ENCODE data around the gene DBR1. TPM values are rescaled to one million over a fixed set of nuclear protein-coding genes. Genes with fewer than 3 reads are reported as not detected.
A peak's percentile ranks its signal among the peaks of the same experiment; 100 is the strongest.

Gene DBR1
- total and polyA plus RNA-seq, 2 experiments from 2014 or later, result 12.3 to 16.9 TPM

DNA sequence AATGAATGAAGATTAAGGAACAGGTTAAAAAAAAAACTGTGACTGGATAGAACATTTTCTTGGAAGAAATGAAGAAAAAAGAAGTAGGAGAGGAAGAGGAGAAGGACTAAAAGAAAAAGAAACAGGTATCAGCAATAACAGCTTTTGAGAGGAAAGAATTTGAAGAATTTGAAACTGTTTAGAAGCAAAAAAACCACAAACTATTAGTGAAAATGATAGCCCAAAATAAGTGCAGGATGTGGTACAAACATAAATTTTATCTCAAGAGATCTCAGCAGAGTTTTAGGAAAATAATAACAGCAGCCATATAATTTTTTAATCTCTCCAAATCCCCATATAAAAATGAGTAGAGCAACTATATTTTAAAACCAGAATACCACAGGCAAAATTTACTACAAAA is 33.8 kb downstream of the DBR1 start:
- Histone ChIP-seq H3K27ac (no peak overlapping the region), H3K4me1 (ENCODE audit: insufficient read depth) (no peaks in the 10 kb centered on the region), H3K9me2 (ENCODE audit: insufficient read depth) (no peaks in the 10 kb centered on the region), H2AFZ (peak overlapping the region; percentile 25), H3F3A (ENCODE audit: insufficient read depth) (no peaks in the 10 kb centered on the region), H3K79me2 (ENCODE audit: insufficient read depth) (no peaks in the 10 kb centered on the region), H3K27me3 (replicated peaks; ENCODE audit: insufficient read depth) (no peaks in the 10 kb centered on the region), H3K9me3 (ENCODE audit: low read depth) (no peaks in the 10 kb centered on the region), H3K9ac (no peak overlapping the region), H3K4me3 (no peak overlapping the region), H3K4me2 (ENCODE audit: unreplicated experiment) (no peak overlapping the region), H3K36me3 (ENCODE audit: low read depth) (no peaks in the 10 kb centered on the region), H4K20me1 (ENCODE audit: insufficient read depth) (no peaks in the 10 kb centered on the region)
- TF ChIP-seq EZH2 (IDR thresholded peaks at IDR 0.05; ENCODE audit: insufficient read depth, poor library complexity, severe bottlenecking), result no peak
- no peak for TF ChIP-seq EZH2phosphoT487 (IDR thresholded peaks at IDR 0.05; ENCODE audit: insufficient read depth, low read depth)
- in situ Hi-C loops (cut with MboI), result no loop called here
- no peak for DNase-seq

DNA sequence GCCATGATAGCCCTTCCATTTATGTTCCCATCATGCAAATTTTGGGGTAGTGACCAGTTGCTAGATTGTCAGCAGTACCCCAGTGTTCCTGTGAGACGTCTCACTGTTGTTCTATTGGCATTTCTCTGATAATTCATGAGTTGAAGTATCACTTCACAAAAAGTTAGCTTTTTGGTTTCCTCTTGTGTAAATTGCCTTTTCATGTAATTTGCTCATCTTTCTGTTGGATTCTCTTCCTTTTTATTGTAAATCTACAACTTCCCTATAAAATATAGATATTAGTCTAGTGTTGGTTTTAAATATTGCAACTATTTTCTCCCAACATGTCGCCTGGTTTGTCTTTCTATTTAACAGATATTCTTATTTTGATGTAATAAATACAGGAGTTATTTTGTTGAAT is 35.0 kb downstream of the DBR1 start:
- Histone ChIP-seq H3K9ac (no peak overlapping the region), H3K27me3 (replicated peaks; ENCODE audit: insufficient read depth) (no peaks in the 10 kb centered on the region), H3K27ac (no peak overlapping the region), H3K9me2 (ENCODE audit: insufficient read depth) (no peaks in the 10 kb centered on the region), H2AFZ (no peak overlapping the region), H3K36me3 (ENCODE audit: low read depth) (no peaks in the 10 kb centered on the region), H3K4me1 (ENCODE audit: insufficient read depth) (no peaks in the 10 kb centered on the region), H3K4me3 (no peak overlapping the region), H3K79me2 (ENCODE audit: insufficient read depth) (no peaks in the 10 kb centered on the region), H4K20me1 (ENCODE audit: insufficient read depth) (no peaks in the 10 kb centered on the region), H3K4me2 (ENCODE audit: unreplicated experiment) (no peak overlapping the region), H3F3A (ENCODE audit: insufficient read depth) (no peaks in the 10 kb centered on the region), H3K9me3 (ENCODE audit: low read depth) (no peaks in the 10 kb centered on the region)
- TF ChIP-seq EZH2 (IDR thresholded peaks at IDR 0.05; ENCODE audit: insufficient read depth, poor library complexity, severe bottlenecking) (no peak), EZH2phosphoT487 (IDR thresholded peaks at IDR 0.05; ENCODE audit: insufficient read depth, low read depth) (no peak)
- no peak for DNase-seq
- in situ Hi-C loops (cut with MboI), result no loop called here
- WGBS, 2 experiments (ENCODE audit: low coverage in 1 of 2, low lambda C conversion rate in 2 of 2, missing lambda C conversion rate in 2 of 2), result 32 to 39% methylated on average over 2 of the region's 2 CpGs

DNA sequence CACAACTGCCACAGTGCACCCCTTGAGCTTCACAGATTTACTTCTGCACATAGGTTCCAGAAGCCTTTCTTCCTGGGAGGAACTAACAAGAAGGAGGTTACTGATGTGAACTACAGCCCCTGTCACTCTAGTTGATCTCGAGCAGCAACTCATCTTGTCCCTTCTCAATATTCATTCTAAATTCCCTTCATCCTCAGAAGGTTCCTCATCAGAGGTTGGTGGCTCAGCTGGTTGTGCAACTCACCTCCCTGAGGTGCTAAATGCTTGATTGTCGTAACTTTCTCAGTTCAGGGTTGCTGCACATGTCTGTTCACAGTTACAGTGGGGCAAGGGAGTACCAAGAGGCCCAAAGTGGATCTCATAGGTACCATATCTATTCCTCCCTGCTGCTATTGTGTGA is 36.9 kb downstream of the DBR1 start:
- in situ Hi-C loops (cut with MboI), result no loop called here
- H3K79me2 ChIP-seq (ENCODE audit: insufficient read depth), result no peaks in the 10 kb centered on the region
- no peaks in the 10 kb centered on the region for H3K4me1 ChIP-seq (ENCODE audit: insufficient read depth)
- H3K4me3 ChIP-seq, result no peak overlapping the region
- 69 to 80% methylated on average over 2 of the region's 2 CpGs for WGBS, 2 experiments (ENCODE audit: low coverage in 1 of 2, low lambda C conversion rate in 2 of 2, missing lambda C conversion rate in 2 of 2)
- H3K27me3 ChIP-seq (replicated peaks; ENCODE audit: insufficient read depth), result no peaks in the 10 kb centered on the region
- no peak overlapping the region for H3K9ac ChIP-seq
- H3K4me2 ChIP-seq (ENCODE audit: unreplicated experiment), result no peak overlapping the region
- H3K36me3 ChIP-seq (ENCODE audit: low read depth), result no peaks in the 10 kb centered on the region
- H3K27ac ChIP-seq, result no peak overlapping the region
- H3F3A ChIP-seq (ENCODE audit: insufficient read depth), result no peaks in the 10 kb centered on the region
- H3K9me3 ChIP-seq (ENCODE audit: low read depth), result no peaks in the 10 kb centered on the region
- DNase-seq, result no peak
- TF ChIP-seq EZH2phosphoT487 (IDR thresholded peaks at IDR 0.05; ENCODE audit: insufficient read depth, low read depth), result no peak
- no peak for TF ChIP-seq EZH2 (IDR thresholded peaks at IDR 0.05; ENCODE audit: insufficient read depth, poor library complexity, severe bottlenecking)
- no peaks in the 10 kb centered on the region for H3K9me2 ChIP-seq (ENCODE audit: insufficient read depth)
- no peaks in the 10 kb centered on the region for H4K20me1 ChIP-seq (ENCODE audit: insufficient read depth)
- no peak overlapping the region for H2AFZ ChIP-seq

DNA sequence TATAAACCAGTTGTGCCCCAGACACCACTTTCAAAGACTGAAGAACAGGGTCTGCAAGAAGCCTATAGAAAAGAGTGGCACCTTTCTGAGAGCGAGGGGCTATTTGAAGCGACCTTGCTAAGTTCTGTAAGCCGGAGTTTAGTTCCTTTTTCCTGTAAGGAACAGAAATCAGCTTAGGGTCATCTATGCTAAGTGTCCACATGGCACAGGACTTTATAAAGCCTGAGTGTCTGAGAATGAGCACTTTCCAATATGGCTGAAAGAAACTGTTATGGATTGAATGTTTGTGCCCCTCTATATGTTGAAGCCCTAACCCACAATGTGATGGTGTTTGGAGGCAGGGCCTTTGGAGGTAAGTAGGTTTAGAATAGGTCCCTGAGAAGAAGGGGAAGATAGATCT is 38.5 kb downstream of the DBR1 start:
- Histone ChIP-seq H3K9me3 (ENCODE audit: low read depth) (no peaks in the 10 kb centered on the region), H3K27me3 (replicated peaks; ENCODE audit: insufficient read depth) (no peaks in the 10 kb centered on the region), H3K4me3 (no peak overlapping the region), H3K79me2 (ENCODE audit: insufficient read depth) (no peaks in the 10 kb centered on the region), H3K36me3 (ENCODE audit: low read depth) (no peaks in the 10 kb centered on the region), H3K4me1 (ENCODE audit: insufficient read depth) (no peaks in the 10 kb centered on the region), H3K4me2 (ENCODE audit: unreplicated experiment) (no peak overlapping the region), H4K20me1 (ENCODE audit: insufficient read depth) (no peaks in the 10 kb centered on the region), H3K27ac (no peak overlapping the region), H3K9me2 (ENCODE audit: insufficient read depth) (no peaks in the 10 kb centered on the region), H3K9ac (no peak overlapping the region), H3F3A (ENCODE audit: insufficient read depth) (no peaks in the 10 kb centered on the region), H2AFZ (no peak overlapping the region)
- no peak for TF ChIP-seq EZH2 (IDR thresholded peaks at IDR 0.05; ENCODE audit: insufficient read depth, poor library complexity, severe bottlenecking)
- TF ChIP-seq EZH2phosphoT487 (IDR thresholded peaks at IDR 0.05; ENCODE audit: insufficient read depth, low read depth), result no peak
- WGBS, 2 experiments (ENCODE audit: low coverage in 1 of 2, low lambda C conversion rate in 2 of 2, missing lambda C conversion rate in 2 of 2), result 84 to 91% methylated on average over 3 of the region's 3 CpGs
- no peak for DNase-seq
- in situ Hi-C loops (cut with MboI), result no loop called here

DNA sequence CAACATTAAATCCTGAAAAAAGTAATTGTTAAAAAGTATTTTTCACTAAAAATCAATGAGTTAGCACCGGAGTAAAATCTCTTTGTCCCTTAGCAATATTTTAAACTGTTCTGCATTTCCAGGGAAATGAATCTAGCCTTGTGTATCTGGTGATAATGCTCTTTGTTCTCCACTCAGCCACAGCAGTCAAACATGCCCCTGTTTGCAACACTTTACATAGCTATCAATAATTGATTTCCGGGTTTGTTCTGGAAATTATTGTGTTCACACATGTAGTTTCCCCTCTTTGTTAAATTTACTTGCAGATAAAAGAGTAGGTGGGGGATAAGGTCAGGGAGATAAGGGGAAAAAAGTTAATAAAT is 38.9 kb downstream of the DBR1 start:
- WGBS, 2 experiments (ENCODE audit: low coverage in 1 of 2, low lambda C conversion rate in 2 of 2, missing lambda C conversion rate in 2 of 2), result 51 to 57% methylated on average over 2 of the region's 2 CpGs
- no peak overlapping the region for H3K4me2 ChIP-seq (ENCODE audit: unreplicated experiment)
- H3K27me3 ChIP-seq (replicated peaks; ENCODE audit: insufficient read depth), result no peaks in the 10 kb centered on the region
- H3K79me2 ChIP-seq (ENCODE audit: insufficient read depth), result no peaks in the 10 kb centered on the region
- no peak overlapping the region for H3K4me3 ChIP-seq
- in situ Hi-C loops (cut with MboI), result no loop called here
- no peaks in the 10 kb centered on the region for H3K4me1 ChIP-seq (ENCODE audit: insufficient read depth)
- H4K20me1 ChIP-seq (ENCODE audit: insufficient read depth), result no peaks in the 10 kb centered on the region
- H3K36me3 ChIP-seq (ENCODE audit: low read depth), result no peaks in the 10 kb centered on the region
- no peak overlapping the region for H2AFZ ChIP-seq
- no peaks in the 10 kb centered on the region for H3K9me2 ChIP-seq (ENCODE audit: insufficient read depth)
- no peak overlapping the region for H3K27ac ChIP-seq
- TF ChIP-seq EZH2 (IDR thresholded peaks at IDR 0.05; ENCODE audit: insufficient read depth, poor library complexity, severe bottlenecking) (no peak), EZH2phosphoT487 (IDR thresholded peaks at IDR 0.05; ENCODE audit: insufficient read depth, low read depth) (no peak)
- H3K9me3 ChIP-seq (ENCODE audit: low read depth), result no peaks in the 10 kb centered on the region
- DNase-seq, result no peak
- H3F3A ChIP-seq (ENCODE audit: insufficient read depth), result no peaks in the 10 kb centered on the region
- H3K9ac ChIP-seq, result no peak overlapping the region
